Measurements from ENCODE around the gene CDKN2B-AS1.

Gene CDKN2B-AS1

DNA sequence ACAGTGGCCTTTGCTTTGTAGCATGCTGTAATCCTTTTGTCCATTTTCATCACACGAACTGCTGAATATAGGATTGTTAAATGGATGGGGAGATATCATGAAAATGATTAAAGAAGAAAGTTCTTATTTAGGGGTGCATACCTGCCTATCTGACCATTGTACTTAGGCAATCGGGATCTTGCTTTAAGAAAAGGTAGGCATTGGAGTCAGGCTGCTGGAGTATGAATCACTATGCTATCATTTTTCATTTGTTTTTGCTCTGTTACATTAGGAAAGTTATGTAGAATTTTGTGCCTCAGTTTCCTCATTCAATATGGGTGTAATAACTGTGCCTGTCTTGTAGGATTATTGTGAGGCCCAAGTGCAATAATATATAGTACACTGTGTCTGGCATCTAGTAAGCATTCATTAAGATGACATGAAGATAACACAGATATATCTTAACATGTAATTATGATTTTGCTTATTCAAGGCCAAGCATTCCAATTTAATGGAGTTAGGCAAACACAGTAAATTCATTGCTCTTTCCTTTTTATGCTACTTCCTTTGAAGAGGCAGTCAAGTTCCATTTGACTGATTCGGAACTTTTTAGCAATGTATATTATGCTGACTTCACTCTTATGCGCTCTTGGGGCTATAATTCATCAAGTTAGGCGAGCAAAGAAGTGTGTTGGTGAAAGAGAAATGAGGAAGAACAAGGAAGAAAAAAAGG lies 124.4 kb downstream of the CDKN2B-AS1 start:
- DNase-seq (ENCODE audit: low read depth): no peak

DNA sequence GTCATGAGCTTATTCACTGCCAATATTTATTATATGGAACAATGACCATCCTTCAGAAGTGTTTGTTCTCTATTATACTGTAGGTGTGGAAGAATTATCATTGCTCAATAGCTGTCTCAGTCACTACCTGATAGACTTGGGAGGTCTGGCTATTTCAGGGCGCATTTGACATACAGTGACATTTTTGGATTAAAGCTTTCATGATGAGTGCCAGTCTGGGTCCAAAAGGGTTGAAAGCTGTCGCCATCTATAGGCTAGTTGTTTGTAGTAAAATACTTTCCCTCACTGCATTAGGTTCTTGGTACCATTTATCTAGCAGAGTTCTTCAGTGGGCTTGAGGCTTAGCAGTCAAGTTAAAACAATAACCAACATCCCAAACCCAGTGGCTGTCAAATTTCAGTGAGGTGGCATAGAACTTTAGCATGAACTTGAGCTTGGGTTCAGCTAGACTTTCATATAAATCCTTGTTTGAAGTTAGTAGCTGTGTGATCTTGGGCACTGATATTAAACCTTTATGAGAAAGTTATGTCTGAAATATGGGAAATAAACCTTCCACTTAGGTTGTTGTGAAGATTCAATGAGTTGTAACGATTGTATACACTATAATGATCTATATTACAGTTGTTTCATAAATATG lies 125.0 kb downstream of the CDKN2B-AS1 start:
- DNase-seq (ENCODE audit: low read depth): peak; percentile 64

DNA sequence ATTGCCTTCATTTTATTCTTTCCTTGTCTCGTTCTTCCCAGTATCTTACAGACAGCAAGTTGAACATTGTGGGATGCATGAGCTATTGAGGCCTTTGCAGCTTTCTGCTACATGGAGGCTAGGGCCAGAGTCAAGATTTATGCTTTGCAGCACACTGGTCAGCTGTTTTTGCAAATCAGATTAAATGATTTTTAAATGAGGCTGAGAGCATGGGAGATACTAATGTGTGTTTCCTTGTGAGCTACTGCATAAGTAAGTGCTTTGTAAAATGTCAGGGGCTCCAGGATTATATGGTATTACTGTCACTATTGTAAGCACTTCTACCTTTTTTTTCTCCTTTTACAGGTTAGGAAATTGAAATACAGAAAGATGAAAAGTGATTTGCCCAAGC lies 125.6 kb downstream of the CDKN2B-AS1 start:
- DNase-seq (ENCODE audit: low read depth): no peak

DNA sequence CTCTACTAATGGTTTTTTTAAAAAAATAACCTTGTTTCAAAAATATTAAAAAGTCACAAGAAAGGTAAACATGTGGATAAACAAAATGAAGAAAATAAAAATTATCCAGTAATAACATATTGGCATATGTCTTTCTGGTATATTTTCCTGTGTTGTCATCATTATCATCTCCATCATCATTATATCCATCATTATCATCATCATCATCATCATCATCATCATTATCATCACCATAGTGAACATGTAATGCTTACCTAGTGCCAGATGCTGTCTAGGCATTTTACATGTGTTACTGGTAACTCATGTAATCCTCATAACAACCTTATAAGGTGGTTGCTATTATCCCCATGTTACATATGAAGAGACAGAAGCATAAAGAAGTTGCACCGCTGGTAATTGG lies 126.0 kb downstream of the CDKN2B-AS1 start:
- no peak for DNase-seq (ENCODE audit: low read depth)

DNA sequence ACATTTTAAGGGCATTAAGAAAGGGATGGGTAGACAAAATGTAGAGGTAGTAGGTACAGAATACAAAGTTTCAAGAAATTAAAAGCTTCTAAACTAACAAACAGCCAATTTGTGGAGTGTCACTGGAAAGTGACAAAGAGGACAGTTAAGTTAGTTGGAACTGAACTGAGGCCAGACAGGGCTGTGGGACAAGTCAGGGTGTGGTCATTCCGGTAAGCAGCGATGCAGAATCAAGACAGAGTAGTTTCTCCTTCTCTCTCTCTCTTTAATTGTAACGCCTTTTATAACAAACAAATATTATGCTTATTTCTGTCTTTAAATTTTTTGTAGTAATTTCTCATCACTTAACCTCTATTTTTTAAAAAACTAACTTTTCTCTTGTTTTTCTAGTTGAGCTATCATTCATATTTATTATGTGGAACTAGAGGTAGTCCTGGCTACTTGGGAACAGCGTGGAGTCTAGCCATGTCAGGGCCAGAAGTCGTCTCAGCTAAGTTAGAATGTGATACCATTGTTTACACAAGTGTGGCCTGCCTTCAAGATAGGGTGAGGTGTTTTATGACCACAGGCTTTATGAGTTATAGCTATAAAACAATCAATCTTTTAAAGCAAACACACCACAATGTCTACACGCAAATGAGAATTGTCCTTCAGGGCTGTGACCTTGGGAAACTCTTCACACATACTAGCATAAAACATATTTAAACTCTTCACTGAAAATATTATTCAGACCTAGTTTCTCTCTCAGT lies 129.8 kb downstream of the CDKN2B-AS1 start:
- DNase-seq (ENCODE audit: low read depth): peak; percentile 52

DNA sequence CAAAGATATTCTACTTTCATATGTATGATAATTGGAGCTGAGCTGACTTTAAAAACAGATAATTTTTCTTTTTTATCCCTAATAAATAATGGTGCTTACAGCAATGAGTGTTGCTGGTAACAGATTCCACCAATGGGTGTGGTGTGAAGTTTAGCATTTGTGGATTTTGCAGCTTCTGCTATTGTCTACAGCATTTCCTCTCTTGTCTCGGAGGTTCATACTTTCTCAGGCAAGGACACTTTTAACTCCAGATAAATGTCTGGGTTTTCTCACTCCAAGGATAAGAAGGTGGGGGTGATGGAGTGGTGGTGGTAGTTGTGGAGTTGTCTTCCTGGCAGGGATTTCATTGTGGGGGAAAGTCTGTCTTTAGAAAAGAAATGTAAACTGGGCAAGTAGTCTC lies 134.5 kb downstream of the CDKN2B-AS1 start:
- DNase-seq (ENCODE audit: low read depth): peak; percentile 26

DNA sequence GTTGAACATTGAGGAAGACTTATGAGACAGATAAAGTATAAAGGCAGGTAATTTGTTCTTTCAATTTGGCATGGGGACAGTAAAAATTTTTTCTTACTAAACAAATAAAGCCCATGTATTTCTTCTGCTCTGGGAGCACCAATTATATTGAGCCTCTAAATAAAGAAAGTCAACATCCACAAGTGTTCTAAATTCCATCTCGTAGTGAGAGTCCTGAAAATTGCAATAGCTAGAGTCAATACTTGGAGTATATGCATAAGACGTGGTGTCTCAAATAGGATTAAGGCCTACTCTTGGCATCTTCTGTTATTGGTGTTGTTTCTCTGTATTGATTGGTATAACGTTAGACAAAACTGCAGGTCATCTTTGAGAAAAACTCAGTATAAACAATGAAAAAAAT lies 135.0 kb downstream of the CDKN2B-AS1 start:
- no peak for DNase-seq (ENCODE audit: low read depth)

DNA sequence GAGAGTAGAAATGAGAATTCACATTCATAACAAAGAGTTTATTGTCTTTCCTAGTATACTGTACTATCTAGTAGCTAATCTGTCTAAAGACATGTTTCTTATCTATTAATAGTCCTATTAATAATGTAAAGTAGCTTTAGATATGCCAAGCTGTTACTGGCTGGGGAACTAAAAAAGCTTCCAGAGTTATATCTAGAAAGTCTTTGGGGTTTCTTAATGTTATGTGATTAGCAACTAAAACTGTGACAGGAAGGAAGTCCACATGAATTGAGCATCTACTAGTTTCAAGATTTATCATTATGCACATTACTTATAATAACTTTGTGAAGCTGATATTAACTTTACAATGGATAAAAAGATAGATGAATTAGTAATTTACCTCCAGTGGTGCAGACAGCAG lies 137.2 kb downstream of the CDKN2B-AS1 start:
- DNase-seq (ENCODE audit: low read depth): no peak

DNA sequence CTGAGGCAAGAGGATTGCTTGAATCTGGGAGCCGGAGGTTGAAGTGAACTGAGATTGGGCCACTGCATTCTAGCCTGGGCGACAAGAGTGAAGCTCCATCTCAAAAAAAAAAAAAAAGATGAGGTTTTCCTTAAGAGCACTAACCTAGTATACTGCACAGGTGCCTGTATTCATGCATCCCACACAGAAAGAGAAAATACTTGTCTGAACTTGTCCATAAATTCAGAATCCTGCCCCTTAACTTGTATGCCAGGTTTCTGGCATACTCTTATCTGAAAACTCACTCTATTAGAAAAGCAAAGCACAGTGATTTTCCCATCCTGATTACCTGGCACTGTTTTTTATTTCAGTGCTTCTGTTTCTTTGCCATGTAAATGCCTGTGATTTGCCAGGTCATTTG lies 139.8 kb downstream of the CDKN2B-AS1 start:
- no peak for DNase-seq (ENCODE audit: low read depth)

DNA sequence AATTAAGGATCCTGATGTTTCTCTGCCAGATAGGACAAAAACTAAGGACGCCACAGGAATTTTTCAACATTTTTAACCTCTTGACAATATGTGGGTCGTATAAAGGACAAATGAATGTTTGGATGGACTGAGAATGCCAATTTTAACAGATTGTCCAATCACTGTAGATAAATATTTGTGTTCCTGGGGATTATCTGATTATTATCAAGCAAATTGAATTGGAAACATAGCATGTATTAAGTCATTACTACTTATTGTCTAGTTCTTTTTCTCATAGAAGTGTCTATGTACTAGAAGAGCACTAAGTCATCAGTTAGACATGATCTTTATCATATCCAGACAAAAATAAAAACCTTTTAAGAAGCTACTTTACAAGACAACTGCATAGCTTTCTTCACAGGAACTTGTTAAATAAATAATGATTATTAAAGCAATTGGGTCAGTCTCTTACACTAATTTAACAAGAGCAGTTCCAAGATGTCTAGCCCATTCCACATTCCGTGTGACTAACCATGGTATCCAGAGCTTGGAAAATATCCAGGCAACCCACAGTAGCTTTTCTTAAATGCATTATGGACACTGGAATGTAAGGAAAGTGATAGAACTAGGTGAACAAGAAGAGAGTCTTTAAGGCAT lies 142.0 kb downstream of the CDKN2B-AS1 start:
- peak; percentile 96 for DNase-seq (ENCODE audit: low read depth)

DNA sequence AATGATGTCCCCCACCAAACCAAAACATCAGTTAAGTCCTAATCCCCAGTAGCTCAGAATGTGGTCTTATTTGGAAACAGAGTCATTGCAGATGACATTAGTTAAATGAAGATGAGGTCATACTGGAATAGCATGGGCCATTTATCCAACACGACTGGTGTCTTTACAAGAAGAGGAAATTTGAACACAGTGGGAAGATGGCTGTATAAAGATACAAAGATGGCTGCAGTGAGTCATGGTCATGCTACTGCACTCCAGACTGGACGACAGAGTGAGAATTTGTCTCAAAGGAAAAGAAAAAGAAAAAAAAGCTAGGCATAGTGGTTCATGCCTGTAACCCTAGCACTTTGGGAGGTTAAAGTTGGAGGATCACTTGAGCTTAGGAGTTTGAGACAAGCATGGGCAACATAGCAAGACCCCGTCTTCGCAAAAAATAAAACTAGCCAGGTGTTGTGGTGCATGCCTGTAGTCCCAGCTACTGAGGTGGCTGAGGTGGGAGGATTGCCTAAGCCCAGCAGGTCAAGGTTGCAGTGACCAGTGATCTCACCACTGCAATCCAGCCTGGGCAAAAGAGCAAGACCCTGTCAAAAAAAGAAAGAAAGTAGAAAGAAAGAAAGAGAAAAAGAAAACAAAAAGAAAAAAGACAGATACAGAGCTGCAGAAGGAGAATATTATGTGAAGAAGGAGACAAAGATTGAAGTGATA lies 144.5 kb downstream of the CDKN2B-AS1 start:
- DNase-seq (ENCODE audit: low read depth): peak; percentile 9

DNA sequence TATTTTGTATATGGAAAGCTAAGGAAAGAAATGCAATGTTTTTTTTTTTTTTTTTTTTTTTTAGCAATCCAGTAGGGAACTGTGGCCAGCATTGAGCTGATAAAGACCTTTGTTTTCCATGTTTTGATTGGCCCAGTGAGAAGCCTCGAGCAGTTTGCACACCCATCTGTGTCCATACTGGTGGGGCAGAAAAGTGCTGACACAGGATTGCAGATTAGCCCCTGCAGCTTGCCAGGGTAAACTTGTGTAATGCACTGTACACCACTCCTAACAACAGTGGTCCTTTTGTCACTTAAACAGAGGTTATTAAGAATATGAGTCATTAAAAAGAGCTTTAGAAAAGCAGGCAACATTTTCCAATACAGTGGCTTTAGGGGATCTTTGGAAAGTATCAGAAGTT lies 147.3 kb downstream of the CDKN2B-AS1 start:
- DNase-seq (ENCODE audit: low read depth): no peak

DNA sequence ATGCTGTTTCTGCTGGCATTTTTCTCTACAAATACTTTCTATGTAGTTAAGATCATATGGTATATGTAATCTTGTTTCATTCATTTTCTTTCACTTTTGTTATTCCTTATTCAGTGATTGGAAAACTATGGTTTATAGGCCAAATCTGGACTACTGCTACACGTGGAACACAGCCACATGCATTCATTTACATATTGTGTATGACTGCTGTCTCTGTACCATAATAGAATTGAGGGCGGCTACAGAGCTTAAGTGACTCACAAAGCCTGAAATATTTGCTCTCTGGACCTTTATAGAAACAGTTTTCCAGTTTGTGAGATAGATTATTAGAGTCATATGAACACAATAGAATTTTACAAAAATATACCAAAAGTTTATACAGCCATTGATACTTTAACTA lies 148.1 kb downstream of the CDKN2B-AS1 start:
- DNase-seq (ENCODE audit: low read depth): peak; percentile 13

DNA sequence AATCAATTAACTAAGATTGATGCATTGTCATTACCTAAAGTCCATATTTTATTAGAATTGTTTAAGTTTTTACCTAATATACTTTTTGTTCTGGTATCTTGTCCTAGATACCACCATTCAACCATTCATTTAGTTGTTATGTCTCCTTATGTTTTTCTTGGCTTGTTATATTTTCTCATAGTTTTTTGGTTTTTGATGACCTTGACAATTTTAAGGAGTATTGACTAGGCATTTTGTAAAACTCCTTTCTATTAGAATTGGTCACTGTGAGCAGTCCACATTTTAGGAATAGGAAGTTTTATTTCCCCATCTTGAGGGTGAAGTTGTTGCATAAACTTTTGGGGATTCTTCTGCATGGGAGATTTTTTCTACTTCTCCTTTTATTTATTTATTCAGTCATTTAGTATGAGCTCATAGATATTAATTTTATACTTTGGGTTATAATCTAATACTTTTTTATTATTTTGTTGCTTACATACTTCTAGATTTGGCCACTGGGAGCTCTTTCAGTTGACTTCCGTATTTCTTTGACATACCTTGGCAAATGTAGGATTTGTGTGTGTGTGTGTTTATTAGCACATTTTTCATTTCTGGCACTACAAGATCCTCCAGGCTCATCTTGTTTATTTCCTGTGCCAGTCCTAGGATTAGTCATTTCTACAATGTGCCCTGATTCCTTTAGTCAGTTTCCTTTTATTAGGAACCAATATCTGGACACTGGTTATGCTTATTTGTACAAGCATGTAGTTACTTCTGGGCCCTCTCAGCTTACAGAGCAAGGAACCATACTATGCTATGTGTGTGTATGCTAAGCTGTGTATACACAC lies 149.4 kb downstream of the CDKN2B-AS1 start:
- no peak for DNase-seq (ENCODE audit: low read depth)

DNA sequence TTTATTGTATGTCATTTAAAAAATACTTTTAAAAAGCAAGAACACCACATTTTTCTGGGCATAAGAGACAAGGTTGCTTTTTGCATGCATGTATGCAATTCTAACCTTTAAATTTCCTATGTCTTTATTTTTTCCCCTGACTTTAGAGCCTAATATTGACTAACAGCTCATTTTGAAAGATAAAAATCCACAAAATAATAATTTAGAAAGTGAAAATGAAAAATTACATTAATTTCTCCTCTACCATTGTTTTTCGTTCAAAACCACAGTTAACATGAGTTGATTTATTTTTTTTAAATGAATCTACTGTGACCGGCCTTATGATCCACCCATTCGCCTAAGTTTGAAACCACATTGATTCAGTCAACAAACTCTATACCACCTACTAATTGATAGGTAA lies 152.0 kb downstream of the CDKN2B-AS1 start:
- DNase-seq (ENCODE audit: low read depth): no peak

DNA sequence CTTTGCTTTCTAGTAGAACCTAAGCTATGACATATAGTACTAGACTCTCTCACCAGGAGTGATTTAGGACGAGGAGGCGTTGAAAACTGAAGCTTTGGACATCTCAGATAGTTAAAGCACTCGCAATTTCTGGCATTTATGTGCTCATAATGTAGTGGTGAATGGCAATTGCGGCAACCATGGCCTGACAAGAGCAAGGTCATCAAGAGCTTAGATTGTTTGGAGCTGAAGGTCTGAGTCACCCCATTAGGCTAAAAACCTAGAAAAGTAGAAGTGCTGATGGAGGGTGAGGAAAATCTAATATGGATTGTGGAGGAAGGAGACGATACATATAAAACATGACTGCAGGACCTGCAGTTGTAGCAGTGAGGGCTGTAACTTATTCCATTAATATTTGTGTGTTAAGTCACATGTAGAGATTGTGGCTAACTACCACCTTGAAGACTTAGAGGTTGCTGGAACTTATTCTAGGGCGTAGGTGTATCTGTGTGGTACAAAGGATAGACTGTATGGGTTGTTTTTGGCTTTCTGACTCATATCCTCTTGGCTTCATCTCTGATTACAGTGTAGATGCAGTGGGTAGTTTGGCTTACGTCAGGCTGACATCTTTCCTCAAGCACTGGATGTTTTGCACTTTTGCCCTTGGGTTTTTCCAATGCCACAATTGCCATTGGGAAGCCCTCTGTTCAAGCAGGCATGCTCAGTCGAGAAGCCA lies 153.4 kb downstream of the CDKN2B-AS1 start:
- peak; percentile 46 for DNase-seq (ENCODE audit: low read depth)

DNA sequence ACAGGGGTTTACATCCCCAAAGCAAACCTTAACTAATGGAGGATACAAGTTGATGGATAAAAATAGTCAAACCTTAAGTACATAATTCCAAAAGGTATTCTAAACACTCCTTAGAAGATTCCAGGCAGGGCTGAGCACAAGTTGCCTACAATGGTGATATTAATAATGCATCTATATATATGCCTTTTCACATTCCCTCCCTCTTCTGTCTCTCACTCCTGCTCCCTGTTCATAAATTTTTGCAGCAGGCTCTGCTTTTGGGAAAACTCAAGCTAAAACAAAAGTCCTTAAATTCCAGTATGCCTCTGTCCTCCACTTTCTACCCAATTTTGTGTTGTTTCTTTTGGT lies 153.9 kb downstream of the CDKN2B-AS1 start:
- DNase-seq (ENCODE audit: low read depth): no peak

DNA sequence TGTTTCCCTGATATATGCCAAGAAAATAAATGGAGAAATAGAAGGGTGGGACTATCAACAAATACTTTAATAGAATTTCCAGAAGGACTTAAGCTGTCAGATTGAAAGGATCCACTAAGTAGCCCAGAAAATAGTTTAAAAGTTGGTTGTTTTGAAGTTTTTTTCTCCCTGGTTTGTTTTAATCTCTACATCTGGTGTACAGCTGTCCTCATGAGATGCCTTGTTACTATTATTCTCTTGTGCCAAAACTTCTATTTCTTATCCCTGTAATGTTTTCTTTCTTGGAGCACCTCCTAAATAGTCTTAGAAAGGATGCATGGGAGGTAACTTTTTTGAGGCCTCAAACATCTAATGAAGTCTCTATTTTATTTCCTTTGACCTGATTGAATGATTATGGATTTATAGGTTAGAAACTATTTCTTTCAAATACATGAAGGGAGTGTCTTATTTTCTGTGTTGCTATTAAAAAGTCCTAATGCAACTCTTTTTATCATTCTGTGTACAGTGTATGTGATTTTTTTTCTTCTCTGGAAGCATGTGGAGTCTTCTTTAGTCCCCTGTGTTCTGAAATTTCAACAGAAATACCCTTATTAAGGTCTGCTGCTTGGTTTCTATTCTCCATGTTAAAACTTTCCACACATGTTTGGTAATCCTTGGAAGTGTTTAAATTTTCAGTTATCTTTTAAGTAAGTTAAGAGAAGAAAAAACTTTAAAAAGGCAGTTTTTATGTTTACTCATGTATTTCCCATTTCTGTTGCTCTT lies 154.5 kb downstream of the CDKN2B-AS1 start:
- no peak for DNase-seq (ENCODE audit: low read depth)

DNA sequence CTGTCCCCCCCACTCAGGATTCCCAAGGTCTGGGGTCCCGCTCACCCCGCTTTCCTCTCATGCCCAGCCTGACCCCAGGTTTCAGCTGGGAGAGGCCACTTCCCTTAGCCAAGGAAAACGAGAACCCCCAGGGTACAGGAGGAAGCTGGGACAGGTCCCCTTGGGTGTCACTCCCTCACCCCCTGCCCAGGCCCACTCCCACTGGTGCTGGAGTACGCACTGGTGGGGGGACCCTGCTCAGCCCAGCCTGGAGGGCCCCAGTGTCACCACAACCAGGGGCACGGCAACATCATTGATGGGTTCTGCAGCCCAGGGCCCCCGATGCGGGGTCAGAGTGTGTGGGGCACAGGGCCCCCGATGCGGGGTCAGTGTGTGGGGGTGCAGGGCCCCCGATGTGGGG lies 159.5 kb downstream of the CDKN2B-AS1 start:
- DNase-seq (ENCODE audit: low read depth): no peak

DNA sequence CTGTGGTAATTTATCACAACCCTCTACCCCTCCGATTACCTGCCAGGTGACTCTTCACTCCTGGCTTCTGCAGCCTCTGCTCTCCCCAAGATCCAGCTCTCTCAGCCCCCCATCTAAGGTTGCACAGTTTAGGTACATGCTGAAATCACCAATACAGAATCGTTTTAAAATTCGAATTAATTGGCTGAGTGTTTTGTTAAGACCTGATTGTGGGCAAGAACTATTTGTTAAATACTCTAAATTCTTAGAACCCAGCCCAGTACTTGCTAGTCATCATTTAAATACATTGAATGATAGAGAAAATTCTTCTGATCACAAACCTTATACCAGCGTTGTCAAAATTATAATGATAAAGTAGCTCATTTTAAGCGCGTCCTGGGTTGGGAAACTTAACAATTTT lies 162.0 kb downstream of the CDKN2B-AS1 start:
- DNase-seq (ENCODE audit: low read depth): no peak

Measured in EH (cell line).